GM13976 (cell line): Measurements from ENCODE around the gene FASN.

Experiments used
- DNase-seq: peaks from one replicate; pipeline ENCODE4 v3.0.0; 2012; ENCODE audit warnings: low spot score
- CTCF ChIP-seq: IDR thresholded peaks from 2 replicates; pipeline ENCODE4 v1.5.1; 2012; ENCODE audit warnings: borderline replicate concordance, mild to moderate bottlenecking; ENCODE audit not compliant: insufficient read depth; ENCODE audit errors: extremely low read depth, missing control alignments, control extremely low read depth
- in situ Hi-C: fragments of 300-500 bp; cut with MboI; formaldehyde crosslinking; loops from one replicate; pipeline ENCODE4 v1.12.0; 2022; ENCODE audit warnings: low sequenced_read_pairs, mixed read lengths, inconsistent platforms; ENCODE audit not compliant: unreplicated experiment

FASN gene

DNA sequence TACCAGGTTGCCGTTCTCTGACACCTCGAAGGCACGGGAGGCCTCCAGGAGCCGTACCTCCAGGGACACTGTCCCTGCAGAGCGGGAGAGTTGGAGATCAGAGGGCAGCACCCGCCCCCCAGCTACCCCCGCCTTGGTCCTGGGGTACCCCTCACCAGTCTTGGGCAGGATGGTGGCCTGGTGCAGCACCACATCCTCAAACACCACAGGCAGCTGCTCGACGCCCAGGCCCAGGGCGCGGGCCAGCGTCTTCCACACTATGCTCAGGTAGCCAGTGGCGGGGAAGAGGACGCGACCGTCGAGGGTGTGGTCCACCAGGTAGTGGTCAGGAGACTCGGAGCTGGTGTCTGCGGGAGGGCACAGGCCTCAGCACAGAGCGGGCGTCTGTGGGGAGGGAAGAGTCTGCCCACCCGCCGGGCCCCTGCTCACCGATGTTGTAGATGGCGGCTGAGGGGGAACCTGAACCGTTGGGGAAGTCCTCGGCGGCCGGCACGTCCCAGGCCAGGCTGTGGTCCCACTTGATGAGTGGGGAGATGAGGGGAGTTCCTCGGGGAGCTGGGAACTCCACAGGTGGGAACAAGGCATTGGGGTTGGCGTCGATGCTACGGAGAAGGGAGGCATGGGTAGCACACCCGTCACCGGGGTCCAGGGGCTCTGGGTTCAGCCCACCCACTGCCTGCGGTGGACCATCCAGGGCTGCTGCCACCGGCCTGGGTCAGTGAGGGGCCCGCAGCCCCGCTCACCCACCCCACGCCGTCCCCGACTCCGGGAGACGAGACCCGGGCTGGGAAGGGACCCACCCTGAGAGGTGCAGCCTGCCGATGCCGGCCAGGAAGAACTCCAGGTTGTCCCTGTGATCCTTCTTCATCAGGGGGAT lies 9.8 kb downstream of the FASN start:
- DNase-seq = no peak
- no peak for TF ChIP-seq CTCF
- in situ Hi-C loops = no loop called here

- DNase-seq = no peak
- in situ Hi-C loops = no loop called here
- no peak for TF ChIP-seq CTCF
Observed at GRCh38 chr17:82086941-82087906, 10.8 kb downstream of the FASN start.

- no peak for DNase-seq
- TF ChIP-seq CTCF = no peak
- in situ Hi-C loops = no loop called here
Observed at GRCh38 chr17:82085931-82086764, 11.9 kb downstream of the FASN start.

DNA sequence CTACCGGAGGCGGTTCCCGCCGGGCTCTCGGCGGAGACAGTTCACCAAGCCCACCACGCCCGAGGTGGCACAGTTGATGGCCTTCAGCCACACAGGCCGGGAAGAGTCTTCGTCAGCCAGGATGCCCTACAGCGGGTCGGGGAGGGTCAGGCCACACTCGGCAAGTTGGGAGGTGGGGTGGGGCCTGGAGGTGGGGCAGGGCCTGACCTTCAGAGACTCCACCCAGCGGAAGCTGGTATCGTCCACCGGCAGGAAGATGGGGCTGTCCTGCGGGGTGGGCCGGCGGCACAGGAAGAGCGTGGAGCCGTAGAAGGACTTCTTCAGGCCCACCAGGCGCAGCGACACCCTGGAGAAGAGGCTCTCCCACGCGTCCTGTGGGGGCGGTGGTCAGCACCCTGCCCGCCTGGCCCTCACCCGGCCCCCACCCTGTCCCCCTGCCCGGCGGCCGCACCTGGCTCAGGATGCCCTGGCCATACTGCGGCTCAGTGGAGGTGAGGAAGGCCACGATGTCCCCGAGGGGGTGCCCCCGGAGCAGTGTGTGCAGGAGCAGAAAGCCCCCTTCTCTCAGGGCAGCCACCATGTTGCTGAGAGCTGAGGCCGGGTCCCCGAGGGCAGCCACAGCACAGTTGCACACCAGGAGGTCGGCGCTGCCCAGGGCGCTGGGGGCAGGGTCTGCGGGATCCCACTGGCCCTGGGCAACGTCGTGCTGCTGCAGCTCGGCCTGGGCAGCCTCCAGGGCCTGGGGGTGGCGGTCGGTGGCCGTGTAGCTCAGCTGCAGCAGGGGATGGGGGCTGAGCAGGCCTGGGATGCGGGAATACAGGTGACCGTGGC lies 12.8 kb downstream of the FASN start:
- no peak for DNase-seq
- in situ Hi-C loops = no loop called here
- TF ChIP-seq CTCF = no peak

DNA sequence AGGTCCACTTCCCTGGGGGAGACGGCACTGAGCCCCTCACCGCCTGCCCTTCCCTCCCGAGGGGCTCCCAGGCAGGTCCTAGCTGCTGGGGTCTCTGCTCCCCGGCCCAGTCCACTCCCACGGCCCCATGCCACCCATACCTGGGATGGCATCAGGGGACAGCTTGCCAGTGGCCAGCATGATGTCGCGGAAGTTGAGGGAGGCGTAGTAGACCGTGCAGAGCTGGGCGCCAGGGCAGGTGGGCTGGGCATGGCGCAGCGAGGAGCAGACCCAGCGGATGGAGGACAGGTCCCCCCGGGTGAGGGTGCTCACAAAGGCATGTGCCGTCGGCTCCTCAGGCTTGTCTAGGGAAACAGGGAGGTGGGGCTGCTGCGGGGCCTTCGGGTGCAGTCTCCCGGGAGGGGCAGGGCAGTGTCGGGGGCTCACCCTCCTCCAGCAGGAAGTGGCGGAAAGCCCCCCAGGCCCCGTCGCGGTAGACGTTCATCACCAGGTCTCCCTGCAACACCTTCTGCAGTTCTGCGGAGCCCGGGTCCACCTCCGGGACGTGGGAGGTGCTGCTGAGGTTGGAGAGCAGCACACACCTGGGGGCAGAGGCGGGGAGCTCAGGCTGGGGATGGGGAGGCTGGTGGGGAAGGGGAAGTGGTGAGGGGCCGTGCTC lies 13.5 kb downstream of the FASN start:
- TF ChIP-seq CTCF = no peak
- in situ Hi-C loops = no loop called here
- no peak for DNase-seq
